ENCODE measurements around the gene PIK3CA. TPM values are rescaled to one million over a fixed set of nuclear protein-coding genes. Genes with fewer than 3 reads are reported as not detected.

PIK3CA gene
- total and polyA plus RNA-seq, 2 experiments from 2014 or later: 5.1 to 13.4 TPM

DNA sequence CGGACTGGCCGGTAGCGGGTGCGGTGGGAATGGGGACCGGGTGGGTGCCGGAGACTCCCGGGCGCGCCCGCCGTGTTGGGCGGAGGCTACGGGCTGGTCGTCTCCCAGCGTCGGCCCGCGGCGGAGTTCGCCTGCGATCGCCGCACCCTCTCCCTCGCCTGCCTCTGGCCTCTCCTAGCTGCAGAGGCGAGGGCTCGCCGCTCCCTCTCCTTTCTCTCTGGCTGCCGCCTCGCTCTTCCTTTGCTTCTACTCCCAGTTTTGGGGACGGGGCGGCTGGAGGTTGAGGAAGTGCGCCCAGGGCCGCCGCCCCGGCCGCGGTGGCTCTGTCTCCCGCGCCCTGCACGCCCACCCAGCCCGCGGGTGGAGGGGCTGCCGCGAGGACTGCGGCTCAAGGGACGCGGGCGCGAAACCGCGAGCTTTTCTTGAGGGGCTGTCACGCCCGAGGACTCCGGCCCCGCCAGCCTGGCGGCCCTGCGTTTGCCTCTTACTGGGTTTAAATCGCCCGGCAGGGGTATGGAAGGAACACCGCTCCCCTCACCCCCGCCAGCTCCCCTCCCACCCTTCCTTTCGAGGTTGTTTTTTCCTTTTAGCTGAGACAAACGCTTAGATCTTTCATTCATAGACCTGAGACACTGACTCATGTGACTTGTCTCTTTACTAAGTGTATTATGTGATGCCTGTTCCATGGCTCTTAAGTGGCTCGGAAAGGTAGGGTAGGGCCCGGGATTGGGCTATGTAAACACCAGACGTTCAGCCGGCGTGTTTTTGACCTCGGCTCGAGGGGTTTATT is 654 bp downstream of the PIK3CA start (continued):
- TF ChIP-seq, protein P1, sequence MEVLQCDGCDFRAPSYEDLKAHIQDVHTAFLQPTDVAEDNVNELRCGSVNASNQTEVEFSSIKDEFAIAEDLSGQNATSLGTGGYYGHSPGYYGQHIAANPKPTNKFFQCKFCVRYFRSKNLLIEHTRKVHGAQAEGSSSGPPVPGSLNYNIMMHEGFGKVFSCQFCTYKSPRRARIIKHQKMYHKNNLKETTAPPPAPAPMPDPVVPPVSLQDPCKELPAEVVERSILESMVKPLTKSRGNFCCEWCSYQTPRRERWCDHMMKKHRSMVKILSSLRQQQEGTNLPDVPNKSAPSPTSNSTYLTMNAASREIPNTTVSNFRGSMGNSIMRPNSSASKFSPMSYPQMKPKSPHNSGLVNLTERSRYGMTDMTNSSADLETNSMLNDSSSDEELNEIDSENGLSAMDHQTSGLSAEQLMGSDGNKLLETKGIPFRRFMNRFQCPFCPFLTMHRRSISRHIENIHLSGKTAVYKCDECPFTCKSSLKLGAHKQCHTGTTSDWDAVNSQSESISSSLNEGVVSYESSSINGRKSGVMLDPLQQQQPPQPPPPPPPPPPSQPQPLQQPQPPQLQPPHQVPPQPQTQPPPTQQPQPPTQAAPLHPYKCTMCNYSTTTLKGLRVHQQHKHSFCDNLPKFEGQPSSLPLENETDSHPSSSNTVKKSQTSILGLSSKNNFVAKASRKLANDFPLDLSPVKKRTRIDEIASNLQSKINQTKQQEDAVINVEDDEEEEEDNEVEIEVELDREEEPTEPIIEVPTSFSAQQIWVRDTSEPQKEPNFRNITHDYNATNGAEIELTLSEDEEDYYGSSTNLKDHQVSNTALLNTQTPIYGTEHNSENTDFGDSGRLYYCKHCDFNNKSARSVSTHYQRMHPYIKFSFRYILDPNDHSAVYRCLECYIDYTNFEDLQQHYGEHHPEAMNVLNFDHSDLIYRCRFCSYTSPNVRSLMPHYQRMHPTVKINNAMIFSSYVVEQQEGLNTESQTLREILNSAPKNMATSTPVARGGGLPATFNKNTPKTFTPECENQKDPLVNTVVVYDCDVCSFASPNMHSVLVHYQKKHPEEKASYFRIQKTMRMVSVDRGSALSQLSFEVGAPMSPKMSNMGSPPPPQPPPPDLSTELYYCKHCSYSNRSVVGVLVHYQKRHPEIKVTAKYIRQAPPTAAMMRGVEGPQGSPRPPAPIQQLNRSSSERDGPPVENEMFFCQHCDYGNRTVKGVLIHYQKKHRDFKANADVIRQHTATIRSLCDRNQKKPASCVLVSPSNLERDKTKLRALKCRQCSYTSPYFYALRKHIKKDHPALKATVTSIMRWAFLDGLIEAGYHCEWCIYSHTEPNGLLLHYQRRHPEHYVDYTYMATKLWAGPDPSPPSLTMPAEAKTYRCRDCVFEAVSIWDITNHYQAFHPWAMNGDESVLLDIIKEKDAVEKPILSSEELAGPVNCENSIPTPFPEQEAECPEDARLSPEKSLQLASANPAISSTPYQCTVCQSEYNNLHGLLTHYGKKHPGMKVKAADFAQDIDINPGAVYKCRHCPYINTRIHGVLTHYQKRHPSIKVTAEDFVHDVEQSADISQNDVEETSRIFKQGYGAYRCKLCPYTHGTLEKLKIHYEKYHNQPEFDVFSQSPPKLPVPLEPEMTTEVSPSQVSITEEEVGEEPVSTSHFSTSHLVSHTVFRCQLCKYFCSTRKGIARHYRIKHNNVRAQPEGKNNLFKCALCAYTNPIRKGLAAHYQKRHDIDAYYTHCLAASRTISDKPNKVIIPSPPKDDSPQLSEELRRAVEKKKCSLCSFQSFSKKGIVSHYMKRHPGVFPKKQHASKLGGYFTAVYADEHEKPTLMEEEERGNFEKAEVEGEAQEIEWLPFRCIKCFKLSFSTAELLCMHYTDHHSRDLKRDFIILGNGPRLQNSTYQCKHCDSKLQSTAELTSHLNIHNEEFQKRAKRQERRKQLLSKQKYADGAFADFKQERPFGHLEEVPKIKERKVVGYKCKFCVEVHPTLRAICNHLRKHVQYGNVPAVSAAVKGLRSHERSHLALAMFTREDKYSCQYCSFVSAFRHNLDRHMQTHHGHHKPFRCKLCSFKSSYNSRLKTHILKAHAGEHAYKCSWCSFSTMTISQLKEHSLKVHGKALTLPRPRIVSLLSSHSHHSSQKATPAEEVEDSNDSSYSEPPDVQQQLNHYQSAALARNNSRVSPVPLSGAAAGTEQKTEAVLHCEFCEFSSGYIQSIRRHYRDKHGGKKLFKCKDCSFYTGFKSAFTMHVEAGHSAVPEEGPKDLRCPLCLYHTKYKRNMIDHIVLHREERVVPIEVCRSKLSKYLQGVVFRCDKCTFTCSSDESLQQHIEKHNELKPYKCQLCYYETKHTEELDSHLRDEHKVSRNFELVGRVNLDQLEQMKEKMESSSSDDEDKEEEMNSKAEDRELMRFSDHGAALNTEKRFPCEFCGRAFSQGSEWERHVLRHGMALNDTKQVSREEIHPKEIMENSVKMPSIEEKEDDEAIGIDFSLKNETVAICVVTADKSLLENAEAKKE (CRISPR knock-in tag; IDR thresholded peaks at IDR 0.05): no peak
- TF ChIP-seq EZH2 (IDR thresholded peaks at IDR 0.05; ENCODE audit: low read depth, unreplicated experiment) (no peak), JUNB (IDR thresholded peaks at IDR 0.05; ENCODE audit: unreplicated experiment) (no peak), ZNF114 (CRISPR knock-in tag; IDR thresholded peaks at IDR 0.05) (no peak)

DNA sequence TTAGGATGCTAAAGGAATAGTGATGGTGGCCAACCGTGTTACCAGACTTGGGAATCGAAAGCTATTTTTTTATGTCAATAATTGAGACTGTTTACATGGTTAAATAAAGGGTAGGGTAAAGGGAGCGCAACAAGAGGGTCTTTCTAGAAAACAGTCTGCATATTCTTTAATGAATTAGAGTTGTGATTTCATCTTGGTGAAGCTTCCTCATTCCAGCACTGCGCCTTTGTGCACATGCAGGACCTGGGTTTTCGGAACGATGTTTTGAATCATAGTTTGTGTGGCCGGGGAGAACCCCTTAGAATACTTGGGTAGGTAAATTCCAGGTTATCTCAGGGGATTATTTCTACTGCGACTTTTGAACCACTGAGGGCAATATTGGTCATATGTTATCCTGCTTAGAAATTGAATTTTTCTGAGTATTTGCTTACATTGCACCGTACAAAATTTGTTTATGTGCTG is 1.3 kb downstream of the PIK3CA start:
- H3K27me3 ChIP-seq (ENCODE audit: insufficient read depth): no peaks in the 10 kb centered on the region
- H3K9me3 Mint-ChIP-seq: peaks cover 4% of the 10 kb centered on the region; the same call in 1 of the 3 replicates
- peaks cover 3% of the 10 kb centered on the region for H3K27me3 Mint-ChIP-seq (ENCODE audit: insufficient read depth, low read depth, poor library complexity)
- peaks cover 23% of the 10 kb centered on the region for H3K4me1 Mint-ChIP-seq
- no peaks in the 10 kb centered on the region for H3K9me2 ChIP-seq (ENCODE audit: insufficient read depth)
- peaks cover 55% of the 10 kb centered on the region for H3K79me2 ChIP-seq (replicated peaks; ENCODE audit: insufficient read depth)
- H3K4me2 ChIP-seq: peak overlapping the region; percentile 94
- TF ChIP-seq EZH2phosphoT487 (IDR thresholded peaks at IDR 0.05; ENCODE audit: unreplicated experiment) (no peak), STAT1 (IDR thresholded peaks at IDR 0.05; ENCODE audit: unreplicated experiment) (no peak), JUNB (IDR thresholded peaks at IDR 0.05; ENCODE audit: unreplicated experiment) (no peak)
- TF ChIP-seq, protein P2, sequence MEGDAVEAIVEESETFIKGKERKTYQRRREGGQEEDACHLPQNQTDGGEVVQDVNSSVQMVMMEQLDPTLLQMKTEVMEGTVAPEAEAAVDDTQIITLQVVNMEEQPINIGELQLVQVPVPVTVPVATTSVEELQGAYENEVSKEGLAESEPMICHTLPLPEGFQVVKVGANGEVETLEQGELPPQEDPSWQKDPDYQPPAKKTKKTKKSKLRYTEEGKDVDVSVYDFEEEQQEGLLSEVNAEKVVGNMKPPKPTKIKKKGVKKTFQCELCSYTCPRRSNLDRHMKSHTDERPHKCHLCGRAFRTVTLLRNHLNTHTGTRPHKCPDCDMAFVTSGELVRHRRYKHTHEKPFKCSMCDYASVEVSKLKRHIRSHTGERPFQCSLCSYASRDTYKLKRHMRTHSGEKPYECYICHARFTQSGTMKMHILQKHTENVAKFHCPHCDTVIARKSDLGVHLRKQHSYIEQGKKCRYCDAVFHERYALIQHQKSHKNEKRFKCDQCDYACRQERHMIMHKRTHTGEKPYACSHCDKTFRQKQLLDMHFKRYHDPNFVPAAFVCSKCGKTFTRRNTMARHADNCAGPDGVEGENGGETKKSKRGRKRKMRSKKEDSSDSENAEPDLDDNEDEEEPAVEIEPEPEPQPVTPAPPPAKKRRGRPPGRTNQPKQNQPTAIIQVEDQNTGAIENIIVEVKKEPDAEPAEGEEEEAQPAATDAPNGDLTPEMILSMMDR (conservative IDR thresholded peaks at IDR 0.05; ENCODE audit: low read depth in 2 of 2): no peak
- peak overlapping the region; percentile 66 for H3K27ac Mint-ChIP-seq
- no peaks in the 10 kb centered on the region for H3F3A ChIP-seq (replicated peaks; ENCODE audit: low read depth)
- peak overlapping the region; percentile 80 for H3K27ac ChIP-seq (ENCODE audit: low read depth)
- peaks cover 4% of the 10 kb centered on the region; the same call in 1 of the 3 replicates for H3K36me3 Mint-ChIP-seq (ENCODE audit: low read depth)
- peak overlapping the region; percentile 93 for H3K4me3 ChIP-seq
- peak overlapping the region; percentile 72 for H2AFZ ChIP-seq
- peak overlapping the region; percentile 94 for H3K4me3 Mint-ChIP-seq
- H4K20me1 ChIP-seq (replicated peaks; ENCODE audit: insufficient read depth): no peaks in the 10 kb centered on the region; the same call in 1 of the 2 replicates
- peaks cover 18% of the 10 kb centered on the region for H3K4me1 ChIP-seq (ENCODE audit: insufficient read depth)
- H3K36me3 ChIP-seq (ENCODE audit: insufficient read depth): no peaks in the 10 kb centered on the region
- ATAC-seq (no peak), DNase-seq (ENCODE audit: low spot score) (peak; percentile 19)
